Activated gamma-delta T cell treated with anti-CD3 and anti-CD28 coated beads, Interleukin-2, amount 50 U/mL, for 16 hours (primary cell): ENCODE measurements around the gene N4BP3.

Source experiments
- DNase-seq: peaks from one replicate; pipeline ENCODE4 v3.0.0-alpha.2; 2020; ENCODE audit warnings: low read depth

Gene N4BP3

GRCh38 chr5:178104492-178104891 is 8.8 kb upstream of the N4BP3 start:
- no peak for DNase-seq

DNA sequence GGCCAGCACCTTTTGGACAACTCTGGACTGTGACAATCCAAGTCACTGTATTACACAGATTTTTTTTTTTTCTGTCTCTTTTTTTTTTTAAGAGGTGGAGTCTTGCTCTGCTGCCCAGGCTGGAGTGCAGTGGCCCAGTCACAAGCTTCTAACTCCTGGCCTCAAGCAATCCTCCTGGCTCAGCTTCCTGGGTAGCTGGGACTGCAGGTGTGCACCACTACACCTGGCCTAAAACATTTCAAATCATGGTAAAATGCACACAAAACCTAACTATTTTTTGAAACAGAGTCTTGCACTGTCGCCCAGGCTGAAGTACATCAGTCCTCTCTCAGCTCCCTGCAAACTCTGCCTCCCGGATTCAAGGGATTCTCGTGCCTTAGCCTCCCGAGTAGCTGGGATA is 7.2 kb upstream of the N4BP3 start:
- DNase-seq: no peak

GRCh38 chr5:178106556-178107239 is 6.6 kb upstream of the N4BP3 start:
- no peak for DNase-seq

GRCh38 chr5:178107756-178108310 is 5.5 kb upstream of the N4BP3 start:
- no peak for DNase-seq

DNA sequence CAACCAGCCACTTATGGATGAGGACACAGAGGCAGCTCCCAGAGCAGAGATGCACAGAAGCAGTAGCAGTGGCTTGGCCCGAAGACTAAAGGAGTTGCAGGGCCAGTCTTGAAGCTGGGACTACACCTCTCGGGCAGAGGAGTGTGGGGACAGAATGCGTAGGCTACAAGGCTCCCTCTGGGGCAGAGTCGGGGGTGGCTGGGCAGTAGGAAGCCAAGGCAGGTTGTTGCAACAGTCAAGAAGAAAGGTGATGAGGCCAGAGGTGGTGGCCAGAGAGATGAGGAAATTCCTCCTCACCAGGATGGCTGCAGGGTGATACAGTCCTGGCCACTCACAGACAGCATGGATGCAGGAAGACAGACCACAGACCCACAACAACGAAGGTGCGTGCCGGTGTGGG is 4.9 kb upstream of the N4BP3 start:
- DNase-seq: no peak

GRCh38 chr5:178108966-178109365 is 4.4 kb upstream of the N4BP3 start:
- no peak for DNase-seq

GRCh38 chr5:178110511-178110910 is 2.8 kb upstream of the N4BP3 start:
- DNase-seq: no peak

DNA sequence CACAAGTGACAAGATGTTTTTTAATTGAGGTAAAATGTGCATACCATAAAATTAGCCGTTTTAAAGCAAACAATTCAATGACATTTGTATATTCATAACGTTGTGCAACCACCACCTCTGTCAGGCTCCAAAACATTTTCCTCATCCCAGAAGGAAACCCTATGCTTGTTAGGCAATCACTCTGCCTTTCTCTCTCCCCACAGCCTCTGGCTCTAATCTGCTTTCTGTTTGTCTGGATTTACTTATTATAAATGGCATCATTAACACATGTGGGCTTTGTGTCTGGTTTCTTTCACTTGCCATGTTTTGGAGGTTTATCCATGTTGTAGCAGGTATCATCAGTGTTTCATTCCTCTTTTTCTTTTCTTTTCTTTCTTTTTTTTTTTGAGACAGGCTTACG is 1.4 kb upstream of the N4BP3 start:
- no peak for DNase-seq

DNA sequence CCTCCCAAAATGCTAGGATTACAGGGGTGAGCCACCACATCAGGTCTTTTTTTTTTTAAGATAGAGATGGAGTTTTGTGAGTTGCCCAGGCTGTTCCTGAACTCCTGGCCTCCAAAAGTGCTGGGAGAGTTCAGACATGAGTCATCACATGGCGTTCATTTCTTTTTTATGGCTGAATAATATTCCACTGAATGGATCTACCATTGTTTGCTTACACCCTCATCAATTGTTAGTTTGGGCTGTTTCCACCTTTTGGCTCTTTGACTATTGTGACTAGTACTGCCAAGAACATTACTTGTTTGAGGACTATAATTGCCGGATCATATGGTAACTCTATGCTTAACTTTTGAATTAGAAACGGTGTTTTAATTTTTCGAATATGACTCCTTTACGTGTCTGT is 787 bp upstream of the N4BP3 start:
- DNase-seq: no peak

- DNase-seq: no peak
These were observed 551 bp downstream of the N4BP3 start for GRCh38 chr5:178113841-178114324.

DNA sequence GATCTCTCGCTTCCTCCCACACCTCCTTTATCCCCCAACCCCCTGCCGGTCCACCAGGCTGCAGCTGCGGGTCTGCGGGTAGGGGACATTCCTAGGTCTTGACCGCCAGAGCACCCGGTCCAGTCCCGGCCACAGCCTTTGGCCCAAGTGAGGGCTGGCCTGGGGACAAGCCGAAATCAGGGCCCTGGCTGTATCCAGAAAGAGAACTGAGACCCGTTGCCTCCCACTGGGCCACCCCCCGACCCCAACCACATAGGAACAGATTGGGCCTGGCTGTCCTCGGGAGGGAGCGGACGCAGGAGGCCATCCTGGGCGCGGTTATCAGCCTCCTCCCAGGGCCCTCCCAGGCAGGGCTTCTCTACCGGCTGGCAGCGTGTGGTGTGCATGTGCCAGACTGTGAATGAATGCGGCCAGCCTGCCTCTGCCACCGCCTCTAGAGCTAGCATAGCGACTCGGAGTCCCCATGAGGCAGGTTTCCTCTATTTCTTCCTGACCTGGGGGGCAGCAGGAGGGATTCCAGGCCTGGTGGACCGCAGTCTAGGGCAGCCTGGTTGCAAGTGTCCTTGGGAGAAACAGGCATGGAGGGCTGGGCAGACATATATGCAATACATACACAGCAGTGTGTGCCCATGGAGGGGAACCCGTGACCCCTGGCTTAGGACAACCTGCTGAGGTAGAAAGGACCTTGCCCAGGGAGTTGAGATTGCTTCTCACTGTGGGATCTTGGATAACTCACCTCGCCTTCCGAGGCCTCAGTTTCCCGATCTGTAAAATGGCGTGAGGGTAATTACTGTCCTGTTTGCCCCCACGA is 1.2 kb downstream of the N4BP3 start:
- peak; percentile 41 for DNase-seq

GRCh38 chr5:178115136-178115813 is 1.9 kb downstream of the N4BP3 start:
- no peak for DNase-seq

- no peak for DNase-seq
These were observed 2.4 kb downstream of the N4BP3 start for GRCh38 chr5:178115814-178116142.

DNA sequence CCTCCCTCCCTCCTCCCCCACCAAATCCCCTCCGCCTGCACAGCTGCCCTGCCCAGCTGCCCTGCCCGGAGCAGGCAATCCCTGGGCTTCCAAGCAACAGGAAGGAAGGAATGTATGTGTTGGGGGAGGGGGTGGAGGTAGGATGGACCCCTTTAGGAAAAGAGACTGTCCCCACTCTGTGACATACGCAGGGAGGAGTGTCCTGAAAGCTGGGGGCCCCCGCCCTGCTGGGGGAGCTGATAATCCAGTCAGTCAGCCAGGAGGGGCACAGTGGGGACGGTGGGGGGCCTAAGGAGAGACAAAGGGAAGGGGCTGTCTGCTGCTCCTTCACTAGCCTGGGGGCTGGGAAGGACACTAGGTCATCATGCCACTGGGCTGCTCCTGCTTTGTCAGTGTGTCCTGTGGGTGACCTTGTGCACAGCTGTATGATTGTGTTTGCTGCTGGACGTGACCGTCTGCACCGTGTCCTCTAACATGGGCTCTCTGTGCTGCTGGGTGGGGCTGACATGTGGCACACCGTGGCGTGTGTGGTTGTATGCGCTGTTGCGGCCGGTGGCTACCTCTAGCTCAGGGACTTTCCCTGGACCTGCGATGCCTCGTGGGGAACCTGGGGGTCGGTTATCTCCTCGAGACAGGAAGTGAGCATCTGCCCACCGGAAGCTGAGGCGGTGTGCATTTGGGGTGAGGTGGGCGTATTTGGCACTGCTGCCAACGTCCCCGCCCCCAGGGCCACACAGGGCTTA is 3.0 kb downstream of the N4BP3 start:
- DNase-seq: peak; percentile 83

- DNase-seq: no peak
These were observed 4.8 kb downstream of the N4BP3 start for GRCh38 chr5:178117923-178118701.

DNA sequence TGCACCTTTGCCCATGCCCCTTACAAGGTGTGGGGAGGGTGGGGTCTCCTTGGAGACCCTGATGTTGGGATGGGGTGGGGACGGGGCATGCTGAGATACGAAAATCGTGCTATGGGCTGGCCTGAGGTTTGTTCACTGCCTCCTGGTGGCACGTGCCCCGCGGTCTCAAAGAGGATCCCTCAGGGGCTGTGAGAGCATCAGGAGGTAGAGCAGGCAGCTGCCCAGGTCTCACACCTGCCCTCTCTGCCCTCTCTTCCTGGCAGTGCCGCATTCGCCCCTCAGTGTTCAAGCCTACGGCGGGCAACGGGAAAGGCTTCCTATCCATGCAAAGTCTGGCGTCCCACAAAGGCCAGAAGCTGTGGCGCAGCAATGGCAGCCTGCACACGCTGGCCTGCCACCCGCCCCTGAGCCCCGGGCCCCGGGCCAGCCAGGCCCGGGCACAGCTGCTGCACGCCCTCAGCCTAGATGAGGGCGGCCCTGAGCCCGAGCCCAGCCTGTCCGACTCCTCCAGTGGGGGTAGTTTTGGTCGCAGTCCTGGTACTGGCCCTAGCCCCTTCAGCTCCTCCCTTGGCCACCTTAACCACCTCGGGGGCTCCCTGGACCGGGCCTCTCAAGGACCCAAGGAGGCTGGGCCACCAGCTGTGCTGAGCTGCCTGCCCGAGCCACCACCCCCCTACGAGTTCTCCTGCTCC is 6.7 kb downstream of the N4BP3 start:
- DNase-seq: no peak

DNA sequence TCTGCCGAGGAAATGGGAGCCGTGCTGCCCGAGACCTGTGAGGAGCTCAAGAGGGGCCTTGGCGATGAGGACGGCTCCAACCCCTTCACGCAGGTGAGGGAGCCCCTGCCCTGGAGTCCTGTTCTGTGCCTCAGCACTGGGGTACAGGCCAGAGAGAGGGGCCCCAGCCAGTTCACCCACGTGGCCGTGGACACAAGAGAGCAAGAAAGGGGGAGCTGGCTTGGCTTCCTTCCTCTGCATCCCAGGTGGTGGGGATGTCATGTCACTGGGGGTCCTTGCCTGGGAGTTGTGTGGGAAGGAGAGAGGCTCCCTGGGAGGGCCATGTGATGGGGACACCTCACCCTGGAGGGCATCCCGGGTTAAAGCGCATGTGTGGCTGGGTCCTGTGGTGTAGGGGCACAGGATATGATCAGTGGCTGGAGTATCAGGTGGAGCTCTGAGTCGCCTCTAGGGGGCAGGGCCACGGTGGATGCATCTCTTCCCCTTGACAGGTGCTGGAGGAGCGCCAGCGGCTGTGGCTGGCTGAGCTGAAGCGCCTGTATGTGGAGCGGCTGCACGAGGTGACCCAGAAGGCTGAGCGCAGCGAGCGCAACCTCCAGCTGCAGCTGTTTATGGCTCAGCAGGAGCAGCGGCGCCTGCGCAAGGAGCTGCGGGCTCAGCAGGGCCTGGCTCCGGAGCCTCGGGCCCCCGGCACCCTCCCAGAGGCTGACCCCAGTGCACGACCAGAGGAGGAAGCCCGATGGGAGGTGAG is 7.5 kb downstream of the N4BP3 start:
- DNase-seq: peak; percentile 69

GRCh38 chr5:178121391-178122276 is 8.3 kb downstream of the N4BP3 start:
- DNase-seq: no peak

DNA sequence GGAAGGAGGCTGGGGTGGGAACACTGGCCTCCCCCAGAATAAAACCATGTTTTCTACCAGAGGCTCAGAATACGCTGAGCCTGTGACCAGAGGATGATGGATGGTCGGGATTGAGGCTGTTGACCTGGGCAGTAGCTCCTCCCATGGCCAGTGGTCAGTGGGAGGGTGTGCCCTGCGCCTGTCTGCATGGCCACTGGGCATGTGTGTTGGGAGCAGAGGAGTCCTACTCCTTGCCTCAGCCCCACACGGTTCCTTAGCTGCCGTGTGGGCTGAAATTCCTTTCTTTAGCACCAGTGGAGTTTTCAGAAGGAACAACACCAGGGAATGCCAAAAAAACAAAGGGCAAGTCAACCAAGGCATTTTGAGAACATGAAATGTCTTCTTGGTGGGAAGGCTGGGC is 9.0 kb downstream of the N4BP3 start:
- DNase-seq: no peak
